Neuronal stem cell (in vitro differentiated cells): ENCODE results near the gene RBM24.

Source experiments
- DNase-seq: peaks from one replicate; pipeline ENCODE4 v3.0.0-alpha.2; 2013; ENCODE audit warnings: low spot score
- H2AFZ ChIP-seq: one replicate; pipeline ENCODE4 v1.6.1; 2013; ENCODE audit warnings: mild to moderate bottlenecking, low read length, inconsistent platforms
- H2AK5ac ChIP-seq: 2 replicates; pipeline ENCODE4 v1.6.1; 2013; ENCODE audit warnings: low read depth, mild to moderate bottlenecking, inconsistent platforms, low read length, moderate library complexity, mixed read lengths
- H2BK120ac ChIP-seq: 2 replicates; pipeline ENCODE4 v1.6.1; 2013; ENCODE audit warnings: low read depth, mild to moderate bottlenecking, inconsistent platforms, low read length, moderate library complexity, mixed read lengths
- H2BK12ac ChIP-seq: one replicate; pipeline ENCODE4 v1.6.1; 2013; ENCODE audit warnings: low read length, inconsistent platforms
- H2BK15ac ChIP-seq: 2 replicates; pipeline ENCODE4 v1.6.1; 2013; ENCODE audit warnings: mild to moderate bottlenecking, low read length, inconsistent platforms, mixed read lengths
- H2BK5ac ChIP-seq: one replicate; pipeline ENCODE4 v1.6.1; 2013; ENCODE audit warnings: inconsistent platforms, mild to moderate bottlenecking, low read length, moderate library complexity
- H3K14ac ChIP-seq: one replicate; pipeline ENCODE4 v1.6.1; 2013; ENCODE audit warnings: low read length, inconsistent platforms
- H3K18ac ChIP-seq: 2 replicates; pipeline ENCODE4 v1.6.1; 2013; ENCODE audit warnings: low read length, inconsistent platforms
- H3K23ac ChIP-seq: 2 replicates; pipeline ENCODE4 v1.6.1; 2013; ENCODE audit warnings: low read depth, mild to moderate bottlenecking, mixed read lengths, low read length, inconsistent platforms; ENCODE audit not compliant: poor library complexity
- H3K27ac ChIP-seq: replicated peaks from 3 replicates; pipeline ENCODE4 v1.5.1; 2013; ENCODE audit warnings: low read length, inconsistent platforms
- H3K27me3 ChIP-seq, 3 experiments: 2 replicates each; pipeline ENCODE4 v1.6.1; 2013; ENCODE audit warnings: low read length in 3 of 3, mild to moderate bottlenecking in 2 of 3, inconsistent platforms in 1 of 3, low read depth in 1 of 3, mixed read lengths in 1 of 3, moderate library complexity in 1 of 3; ENCODE audit not compliant: control insufficient read depth in 3 of 3, insufficient read depth in 3 of 3
- H3K36me3 ChIP-seq, 2 donors: replicated peaks in 1 of 2; 2 replicates each; pipeline ENCODE4 v1.6.1; 2013; ENCODE audit warnings: low read length in 2 of 2; ENCODE audit not compliant: control insufficient read depth in 2 of 2, insufficient read depth in 2 of 2
- H3K4ac ChIP-seq: 2 replicates; pipeline ENCODE4 v1.6.1; 2013; ENCODE audit warnings: inconsistent platforms, mild to moderate bottlenecking, low read length, moderate library complexity
- H3K4me1 ChIP-seq, 2 donors: 1 replicate in 1 of 2; 2 replicates in 1 of 2; pipeline ENCODE4 v1.6.1; 2013; ENCODE audit warnings: low read length in 2 of 2, low read depth in 1 of 2; ENCODE audit not compliant: control insufficient read depth in 2 of 2, insufficient read depth in 1 of 2
- H3K4me2 ChIP-seq: one replicate; pipeline ENCODE4 v1.6.1; 2013; ENCODE audit warnings: mild to moderate bottlenecking, low read length, inconsistent platforms; ENCODE audit not compliant: insufficient read depth, poor library complexity, severe bottlenecking
- H3K4me3 ChIP-seq, 2 donors: 2 replicates each; pipeline ENCODE4 v1.5.1; 2013; ENCODE audit warnings: low read length in 2 of 2, mild to moderate bottlenecking in 2 of 2, inconsistent platforms in 1 of 2, moderate library complexity in 1 of 2
- H3K79me1 ChIP-seq: one replicate; pipeline ENCODE4 v1.6.1; 2013; ENCODE audit warnings: low read depth, mild to moderate bottlenecking, inconsistent platforms, low read length, moderate library complexity
- H3K9ac ChIP-seq: one replicate; pipeline ENCODE4 v1.6.1; 2013; ENCODE audit warnings: mild to moderate bottlenecking, low read depth, low read length, inconsistent platforms; ENCODE audit not compliant: poor library complexity
- H3K9me3 ChIP-seq, 2 donors: replicated peaks in 1 of 2; 2 replicates each; pipeline versions ENCODE3 to v1.6.1; 2013; ENCODE audit warnings: low read length in 2 of 2, mild to moderate bottlenecking in 2 of 2, inconsistent platforms in 1 of 2, low read depth in 1 of 2, mixed read lengths in 1 of 2, moderate library complexity in 1 of 2; ENCODE audit not compliant: control insufficient read depth in 2 of 2, insufficient read depth in 1 of 2
- H4K8ac ChIP-seq: one replicate; pipeline ENCODE4 v1.6.1; 2013; ENCODE audit warnings: low read depth, mild to moderate bottlenecking, inconsistent platforms, low read length, moderate library complexity
- H4K91ac ChIP-seq: one replicate; pipeline ENCODE4 v1.6.1; 2013; ENCODE audit warnings: low read length, low read depth, mild to moderate bottlenecking, inconsistent platforms; ENCODE audit not compliant: poor library complexity
- WGBS, 2 donors: extraction: QIAGEN DNeasy Blood & Tissue Kit; methylation state at CpG; one replicate each; pipeline ENCODE4 v1.1.7; 2013; ENCODE audit warnings: missing lambda C conversion rate in 2 of 2, mixed read lengths in 1 of 2; ENCODE audit not compliant: insufficient read length in 2 of 2, insufficient replicate concordance in 1 of 2; ENCODE audit errors: extremely low coverage in 2 of 2; 5-methylcytosine and 5-hydroxymethylcytosine counted together

The RBM24 gene

DNA sequence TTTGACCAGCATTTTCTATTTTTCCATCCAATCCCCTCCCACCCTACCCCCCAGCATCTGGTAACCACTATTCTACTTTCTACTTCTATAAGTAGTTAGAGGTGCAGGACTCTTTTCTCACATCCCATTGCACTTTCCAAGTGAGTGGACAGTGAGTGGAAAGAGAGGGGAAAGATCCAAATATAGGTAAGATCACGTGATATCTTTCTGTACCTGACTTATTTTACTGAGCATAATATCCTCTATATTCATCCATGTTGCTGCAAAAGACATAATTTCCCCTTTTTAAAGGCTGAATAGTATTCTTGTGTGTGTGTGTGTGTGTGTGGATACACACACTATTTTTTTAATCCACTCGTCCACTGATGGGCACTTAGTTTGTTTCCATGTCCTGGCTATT lies 18.1 kb downstream of the RBM24 start:
- Histone ChIP-seq H3K9ac (no peak overlapping the region), H2BK12ac (no peak overlapping the region), H2BK120ac (no peak overlapping the region), H4K91ac (no peak overlapping the region), H2AK5ac (no peak overlapping the region), H3K4me1 (peaks cover 0 to 16% of the 10 kb centered on the region in 2 donors), H3K23ac (no peak overlapping the region), H3K36me3 (no peaks in the 10 kb centered on the region), H3K4me2 (no peak overlapping the region), H4K8ac (no peak overlapping the region), H3K9me3 (no peaks in the 10 kb centered on the region), H2BK15ac (no peak overlapping the region), H3K4me3 (no peak overlapping the region), H3K14ac (no peak overlapping the region), H3K4ac (no peak overlapping the region), H3K27ac (no peak overlapping the region), H3K79me1 (no peaks in the 10 kb centered on the region), H3K27me3 (no peaks in the 10 kb centered on the region), H3K18ac (no peak overlapping the region), H2AFZ (no peak overlapping the region), H2BK5ac (no peak overlapping the region)
- WGBS, 2 donors: no CpG with 5 or more reads among the region's 2 CpGs
- no peak for DNase-seq

DNA sequence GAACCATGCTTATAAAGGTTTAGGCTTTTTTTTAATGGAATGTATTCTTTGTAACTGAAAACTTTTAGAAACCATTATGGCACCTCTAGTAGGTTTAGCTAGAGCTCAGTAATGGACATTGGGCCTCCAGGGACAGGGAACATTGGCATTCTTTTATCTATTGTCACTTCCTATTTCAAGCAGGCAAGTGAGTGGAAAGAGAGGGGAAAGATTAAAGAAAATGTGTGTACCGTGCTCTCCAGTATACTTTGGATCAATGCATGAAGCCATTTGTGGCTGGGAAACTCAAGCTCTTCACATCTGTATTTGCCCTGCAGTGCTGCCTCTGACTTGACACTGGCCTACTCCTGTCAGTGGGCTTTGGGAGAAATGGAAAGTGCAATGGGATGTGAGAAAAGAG lies 18.6 kb downstream of the RBM24 start:
- H3K4me2 ChIP-seq: no peak overlapping the region
- no peak overlapping the region for H4K8ac ChIP-seq
- H2BK120ac ChIP-seq: no peak overlapping the region
- no peak overlapping the region for H2AK5ac ChIP-seq
- no peaks in the 10 kb centered on the region for H3K9me3 ChIP-seq
- no peak overlapping the region for H3K27ac ChIP-seq
- no peak overlapping the region for H3K14ac ChIP-seq
- H2BK5ac ChIP-seq: no peak overlapping the region
- no peak overlapping the region for H3K18ac ChIP-seq
- no peaks in the 10 kb centered on the region for H3K36me3 ChIP-seq
- no CpG with 5 or more reads among the region's 1 CpG for WGBS, 2 donors
- no peak overlapping the region for H4K91ac ChIP-seq
- H2BK12ac ChIP-seq: no peak overlapping the region
- no peak overlapping the region for H3K9ac ChIP-seq
- H2AFZ ChIP-seq: no peak overlapping the region
- H3K27me3 ChIP-seq: no peaks in the 10 kb centered on the region
- no peak overlapping the region for H3K23ac ChIP-seq
- H2BK15ac ChIP-seq: no peak overlapping the region
- peaks cover 0 to 16% of the 10 kb centered on the region in 2 donors for H3K4me1 ChIP-seq
- H3K4me3 ChIP-seq: no peak overlapping the region
- DNase-seq: no peak
- no peaks in the 10 kb centered on the region for H3K79me1 ChIP-seq
- H3K4ac ChIP-seq: no peak overlapping the region

DNA sequence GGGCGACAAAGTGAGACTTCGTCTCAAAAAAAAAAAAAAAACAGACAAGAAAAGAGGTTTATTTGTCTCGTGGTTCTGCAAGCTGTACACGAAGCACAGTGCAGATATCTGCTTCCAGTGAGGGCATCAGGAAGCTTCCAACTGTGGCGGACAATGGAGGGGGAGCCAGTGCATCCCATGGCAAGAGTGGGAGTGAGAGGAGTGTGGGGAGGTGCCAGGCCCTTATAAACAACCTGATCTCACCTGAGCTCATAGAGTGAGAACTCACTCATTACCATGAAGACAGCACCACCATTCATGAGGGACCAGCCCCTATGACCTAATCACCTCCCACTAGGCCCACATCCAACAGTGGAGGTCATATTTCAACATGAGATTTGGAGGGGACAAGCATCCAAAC lies 19.5 kb downstream of the RBM24 start:
- no peak overlapping the region for H3K14ac ChIP-seq

DNA sequence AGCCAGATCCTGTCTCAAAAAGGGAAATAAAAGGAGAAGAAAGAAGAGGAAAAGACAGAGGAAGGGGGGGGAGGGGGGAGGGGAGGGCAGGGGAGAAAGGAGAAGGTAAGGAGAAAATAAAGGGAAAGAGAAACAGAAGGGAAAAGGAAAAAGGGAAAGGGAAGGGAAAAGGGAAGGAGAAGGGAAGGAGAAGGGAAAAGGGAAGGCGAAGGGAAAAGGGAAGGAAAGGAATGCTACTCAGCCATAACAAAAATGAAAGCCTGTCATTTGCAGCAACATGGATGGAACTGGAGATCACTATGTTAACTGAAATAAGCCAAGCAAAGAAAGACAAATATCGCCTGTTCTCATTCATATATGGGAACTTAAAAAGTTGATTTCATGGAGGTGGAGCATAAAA lies 22.3 kb downstream of the RBM24 start:
- WGBS, 2 donors: no CpG with 5 or more reads among the region's 2 CpGs
- no peaks in the 10 kb centered on the region for H3K9me3 ChIP-seq
- H3K18ac ChIP-seq: no peak overlapping the region
- peaks cover 6 to 8% of the 10 kb centered on the region in 2 donors for H3K4me1 ChIP-seq
- no peak overlapping the region for H2AFZ ChIP-seq
- H3K9ac ChIP-seq: no peak overlapping the region
- H4K91ac ChIP-seq: no peak overlapping the region
- H2BK15ac ChIP-seq: no peak overlapping the region
- no peaks in the 10 kb centered on the region for H3K27me3 ChIP-seq
- no peaks in the 10 kb centered on the region for H3K79me1 ChIP-seq
- H4K8ac ChIP-seq: no peak overlapping the region
- H3K14ac ChIP-seq: no peak overlapping the region
- no peak overlapping the region for H2BK5ac ChIP-seq
- H2AK5ac ChIP-seq: no peak overlapping the region
- H3K36me3 ChIP-seq: no peaks in the 10 kb centered on the region
- no peak overlapping the region for H3K4me3 ChIP-seq
- H3K27ac ChIP-seq: no peak overlapping the region
- H3K23ac ChIP-seq: no peak overlapping the region
- H2BK120ac ChIP-seq: no peak overlapping the region
- no peak overlapping the region for H3K4ac ChIP-seq
- H3K4me2 ChIP-seq: no peak overlapping the region
- H2BK12ac ChIP-seq: no peak overlapping the region
- DNase-seq: no peak

More for the DNA sequence above, 19.5 kb downstream of the RBM24 start:
- Histone ChIP-seq H3K9me3 (no peaks in the 10 kb centered on the region), H3K27ac (no peak overlapping the region), H2BK120ac (no peak overlapping the region), H3K18ac (no peak overlapping the region), H2BK5ac (no peak overlapping the region), H2AK5ac (no peak overlapping the region), H4K8ac (no peak overlapping the region), H2BK12ac (no peak overlapping the region), H3K27me3 (no peaks in the 10 kb centered on the region), H3K4ac (no peak overlapping the region), H2BK15ac (no peak overlapping the region), H2AFZ (no peak overlapping the region), H3K4me2 (no peak overlapping the region), H3K4me3 (no peak overlapping the region), H3K4me1 (peaks cover 6 to 23% of the 10 kb centered on the region in 2 donors), H3K23ac (no peak overlapping the region), H3K36me3 (no peaks in the 10 kb centered on the region), H3K9ac (no peak overlapping the region), H4K91ac (no peak overlapping the region), H3K79me1 (no peaks in the 10 kb centered on the region)
- DNase-seq: no peak
- no CpG with 5 or more reads among the region's 5 CpGs for WGBS, 2 donors
